Keratinocyte (primary cell): ENCODE measurements around the gene DNAH11. TPM values are rescaled to one million over a fixed set of nuclear protein-coding genes. Genes with fewer than 3 reads are reported as not detected.
"Not testable (repeated sequence)": the region's sequence is repeated elsewhere in the genome, so short reads cannot be mapped to it uniquely, and the experiment has no call there.

Source experiments
- DNase-seq: peaks from one replicate; pipeline ENCODE4 v3.0.0-alpha.2; 2011; ENCODE audit warnings: low read depth, missing footprints, low spot score
- FAIRE-seq: peaks from 2 replicates; lab custom pipeline; 2011; peaks lifted over from hg19 to GRCh38; lab: Jason Lieb, UNC
- H2AFZ ChIP-seq: 2 replicates; pipeline ENCODE4 v1.6.0; 2012; ENCODE audit warnings: low read length, control low read depth, inconsistent platforms; ENCODE audit not compliant: control insufficient read depth
- H3K27ac ChIP-seq: 2 replicates; pipeline ENCODE4 v1.5.1; 2011; ENCODE audit warnings: low read length; ENCODE audit not compliant: control insufficient read depth, insufficient read depth
- H3K27me3 ChIP-seq: 3 replicates; pipeline ENCODE4 v1.6.0; 2011; ENCODE audit warnings: low read length; ENCODE audit not compliant: control insufficient read depth, insufficient read depth; ENCODE audit errors: extremely low read depth
- H3K36me3 ChIP-seq, 2 experiments: 2 replicates in 1 of 2; 3 replicates in 1 of 2; pipeline ENCODE4 v1.5.1; 2011; ENCODE audit warnings: low read length in 2 of 2, mild to moderate bottlenecking in 1 of 2; ENCODE audit not compliant: control insufficient read depth in 2 of 2, insufficient read depth in 2 of 2; ENCODE audit errors: extremely low read depth in 1 of 2
- H3K4me1 ChIP-seq: 3 replicates; pipeline ENCODE4 v1.5.1; 2011; ENCODE audit warnings: low read length; ENCODE audit not compliant: control insufficient read depth, insufficient read depth; ENCODE audit errors: extremely low read depth
- H3K4me2 ChIP-seq: 3 replicates; pipeline ENCODE4 v1.6.0; 2011; ENCODE audit warnings: low read depth, low read length; ENCODE audit not compliant: control insufficient read depth, insufficient read depth; ENCODE audit errors: extremely low read depth
- H3K4me3 ChIP-seq, 3 experiments: fragments of 200-600 bp in 1 of 3; sonication (generic) in 1 of 3; 2 replicates in 2 of 3; 3 replicates in 1 of 3; pipeline ENCODE4 v1.5.1; 2011 to 2016; ENCODE audit warnings: low read length in 3 of 3, mild to moderate bottlenecking in 3 of 3, control low read depth in 2 of 3, inconsistent platforms in 1 of 3, low read depth in 1 of 3, mixed read lengths in 1 of 3, mixed run types in 1 of 3, moderate library complexity in 1 of 3; ENCODE audit not compliant: control insufficient read depth in 2 of 3, insufficient read depth in 2 of 3; ENCODE audit errors: extremely low read depth in 1 of 3
- H3K79me2 ChIP-seq: 2 replicates; pipeline ENCODE4 v1.6.0; 2012; ENCODE audit warnings: low read length; ENCODE audit not compliant: control insufficient read depth, insufficient read depth
- H3K9ac ChIP-seq: 3 replicates; pipeline ENCODE4 v1.6.0; 2011; ENCODE audit warnings: low read length; ENCODE audit not compliant: control insufficient read depth, insufficient read depth; ENCODE audit errors: extremely low read depth
- H3K9me1 ChIP-seq: 3 replicates; pipeline ENCODE4 v1.6.0; 2011; ENCODE audit warnings: low read length; ENCODE audit not compliant: control insufficient read depth, insufficient read depth; ENCODE audit errors: extremely low read depth
- H3K9me3 ChIP-seq: 2 replicates; pipeline ENCODE4 v1.5.1; 2012; ENCODE audit warnings: low read depth, low read length; ENCODE audit not compliant: control insufficient read depth
- H4K20me1 ChIP-seq: 3 replicates; pipeline ENCODE4 v1.6.0; 2011; ENCODE audit warnings: low read length; ENCODE audit not compliant: control insufficient read depth, insufficient read depth; ENCODE audit errors: extremely low read depth
- CTCF ChIP-seq, 3 experiments: IDR thresholded peaks in 1 of 3; conservative IDR thresholded peaks in 1 of 3; optimal IDR thresholded peaks in 1 of 3; 2 replicates in 2 of 3; 3 replicates in 1 of 3; pipeline versions ENCODE3 to v1.5.1; 2011; ENCODE audit warnings: low read length in 3 of 3, mild to moderate bottlenecking in 3 of 3, moderate library complexity in 2 of 3, control low read depth in 1 of 3, inconsistent platforms in 1 of 3; ENCODE audit not compliant: insufficient read depth in 2 of 3; ENCODE audit errors: extremely low read depth in 1 of 3
- EZH2 ChIP-seq: IDR thresholded peaks from one replicate; pipeline ENCODE4 v1.6.1; 2012; ENCODE audit warnings: inconsistent platforms, mild to moderate bottlenecking, low read length, moderate library complexity
- dilution Hi-C: fragments of 300-500 bp; cut with MboI; formaldehyde crosslinking; loops from one replicate; pipeline ENCODE4 v1.7.0; 2020; ENCODE audit warnings: low sequenced_read_pairs; ENCODE audit not compliant: extremely low pct_ligation_motif_present
- polyA plus RNA-seq, 5 experiments: library from polyadenylated mRNA; depleted of rRNA in 3 of 5; stranded (reverse) in 3 of 5; stranded (forward) in 1 of 5; unstranded in 1 of 5; fragments of >200 nt; gene quantifications; 1 replicate in 1 of 5; 2 replicates in 3 of 5; 3 replicates in 1 of 5; pipeline versions ENCODE4 v1.2.1 to v1.2.3, GENCODE V29; 2011 to 2012; ENCODE audit warnings: missing spikeins in 2 of 5, low read depth in 1 of 5, low replicate concordance in 1 of 5

DNAH11 gene
- polyA plus RNA-seq, 1 donor (not counting 4 experiments of a cell fraction or from before 2014, with no cell fraction given): 0.21 TPM

- H3K9me1 ChIP-seq: no peaks in the 10 kb centered on the region
- TF ChIP-seq EZH2 (no peak), CTCF (optimal IDR thresholded peaks at IDR 0.05 in 1 of 3, IDR thresholded peaks at IDR 0.05 in 1 of 3, conservative IDR thresholded peaks at IDR 0.05 in 1 of 3; ENCODE audit: extremely low read depth in 1 of 3, insufficient read depth in 2 of 3, low read length in 3 of 3) (peak in 1 of 3 experiments; percentile 5)
- no peaks in the 10 kb centered on the region for H3K79me2 ChIP-seq
- H3K9me3 ChIP-seq: no peaks in the 10 kb centered on the region
- no peak for FAIRE-seq
- H3K36me3 ChIP-seq: no peaks in the 10 kb centered on the region
- no peak overlapping the region for H2AFZ ChIP-seq
- no peak overlapping the region for H3K4me3 ChIP-seq
- H3K4me1 ChIP-seq: peaks cover 20% of the 10 kb centered on the region
- H4K20me1 ChIP-seq: no peaks in the 10 kb centered on the region
- H3K9ac ChIP-seq: no peak overlapping the region
- H3K27ac ChIP-seq: peak overlapping the region; percentile 2
- H3K4me2 ChIP-seq: no peak overlapping the region
- no peaks in the 10 kb centered on the region for H3K27me3 ChIP-seq
- dilution Hi-C loops: no loop called here
- DNase-seq: no peak
Observed at GRCh38 chr7:21883069-21883468, 340.2 kb downstream of the DNAH11 start.

GRCh38 chr7:21883501-21883900 lies 340.7 kb downstream of the DNAH11 start:
- H3K9me3 ChIP-seq, H3K9me1 ChIP-seq, H4K20me1 ChIP-seq, H3K27me3 ChIP-seq, H2AFZ ChIP-seq, H3K36me3 ChIP-seq, H3K79me2 ChIP-seq, DNase-seq, H3K4me3 ChIP-seq, dilution Hi-C loops, H3K9ac ChIP-seq, H3K4me2 ChIP-seq: not testable (repeated sequence)
- Histone ChIP-seq H3K27ac (peak overlapping the region; percentile 31), H3K4me1 (peaks cover 20% of the 10 kb centered on the region)
- FAIRE-seq: peak; percentile 71

- Histone ChIP-seq H3K9me1 (no peaks in the 10 kb centered on the region), H3K9me3 (no peaks in the 10 kb centered on the region), H3K36me3 (no peaks in the 10 kb centered on the region), H3K4me1 (peaks cover 20% of the 10 kb centered on the region), H3K9ac (no peak overlapping the region), H3K4me3 (no peak overlapping the region), H3K4me2 (peak overlapping the region; percentile 25), H3K79me2 (no peaks in the 10 kb centered on the region), H2AFZ (no peak overlapping the region), H3K27me3 (no peaks in the 10 kb centered on the region), H4K20me1 (no peaks in the 10 kb centered on the region), H3K27ac (no peak overlapping the region)
- dilution Hi-C loops: no loop called here
- FAIRE-seq (peak; percentile 92), DNase-seq (peak; percentile 36)
- TF ChIP-seq EZH2: no peak
- peak in 1 of 3 experiments; percentile 10 for TF ChIP-seq CTCF (optimal IDR thresholded peaks at IDR 0.05 in 1 of 3, IDR thresholded peaks at IDR 0.05 in 1 of 3, conservative IDR thresholded peaks at IDR 0.05 in 1 of 3; ENCODE audit: extremely low read depth in 1 of 3, insufficient read depth in 2 of 3, low read length in 3 of 3)
Observed at GRCh38 chr7:21884496-21884895, 341.7 kb downstream of the DNAH11 start.
